Esophagus muscularis mucosa (tissue), 4 donors: ENCODE results near the gene XRN1. TPM values are rescaled to one million over a fixed set of nuclear protein-coding genes. Genes with fewer than 3 reads are reported as not detected.
"Not testable (repeated sequence)": the region's sequence is repeated elsewhere in the genome, so short reads cannot be mapped to it uniquely, and the experiment has no call there.

Experiments used
- DNase-seq: peaks from one replicate; pipeline ENCODE4 v3.0.0-alpha.2; 2017; ENCODE audit errors: extremely low spot score
- H3K27ac ChIP-seq, 4 donors: fragments of 200-600 bp; sonication (generic); replicated peaks in 1 of 4; 1 replicate in 3 of 4; 2 replicates in 1 of 4; pipeline ENCODE4 v1.5.1; 2016 to 2019; ENCODE audit warnings: mild to moderate bottlenecking in 1 of 4
- H3K27me3 ChIP-seq, 4 donors: fragments of 200-600 bp; sonication (generic); one replicate each; pipeline versions ENCODE4 v1.5.1 to v1.6.0; 2016 to 2019
- H3K36me3 ChIP-seq, 4 donors: fragments of 200-600 bp; sonication (generic); one replicate each; pipeline ENCODE4 v1.5.1; 2016 to 2019
- H3K4me1 ChIP-seq, 4 donors: fragments of 200-600 bp; sonication (generic); one replicate each; pipeline ENCODE4 v1.5.1; 2016 to 2019
- H3K4me3 ChIP-seq, 4 donors: fragments of 200-600 bp; sonication (generic); 1 replicate in 2 of 4; 2 replicates in 2 of 4; pipeline ENCODE4 v1.5.1; 2016 to 2019; ENCODE audit warnings: mild to moderate bottlenecking in 4 of 4, moderate library complexity in 1 of 4
- H3K9me3 ChIP-seq, 4 donors: fragments of 200-600 bp; sonication (generic); 1 replicate in 3 of 4; 2 replicates in 1 of 4; pipeline ENCODE4 v1.5.1; 2016 to 2019
- CTCF ChIP-seq, 3 experiments: fragments of 200-600 bp in 2 of 3; fragments of 450-650 bp in 1 of 3; sonication (generic) in 2 of 3; IDR thresholded peaks; one replicate each; pipeline ENCODE4 v1.5.1; 2017 to 2019; ENCODE audit warnings: antibody characterized with exemption in 3 of 3, mild to moderate bottlenecking in 2 of 3, moderate library complexity in 1 of 3
- EP300 ChIP-seq: sonication (generic); formaldehyde crosslinking; IDR thresholded peaks from one replicate; pipeline ENCODE4 v1.6.1; 2017; ENCODE audit warnings: antibody characterized with exemption
- POLR2A ChIP-seq: fragments of 450-650 bp; IDR thresholded peaks from one replicate; pipeline ENCODE4 v1.6.1; 2017; ENCODE audit warnings: antibody characterized with exemption, moderate library complexity, mild to moderate bottlenecking, low read depth
- POLR2AphosphoS5 ChIP-seq, 2 donors: sonication (generic); formaldehyde crosslinking; IDR thresholded peaks; one replicate each; pipeline ENCODE4 v1.6.1; 2017; ENCODE audit warnings: antibody characterized with exemption in 2 of 2
- WGBS: methylation state at CpG from one replicate; pipeline ENCODE4 v1.1.5; 2018; 5-methylcytosine and 5-hydroxymethylcytosine counted together
- intact Hi-C: fragments of 100-400 bp; cut with DNase I; formaldehyde crosslinking; loops from one replicate; pipeline ENCODE4 v1.15.1; 2023
- total RNA-seq, 4 donors: library from RNA; depleted of rRNA; stranded (reverse); fragments of >200 nt; gene quantifications; one replicate each; pipeline versions ENCODE4 v1.1.0 to v1.2.1, GENCODE V29; 2016

XRN1 gene
- total RNA-seq, 4 donors from 2014 or later: 31.4 to 40.7 (median 34.9) TPM

GRCh38 chr3:142356818-142357217 lies 91.0 kb downstream of the XRN1 start:
- Histone ChIP-seq H3K4me1 (no peaks in the 10 kb centered on the region), H3K36me3 (peaks cover 51 to 97% (median 75%) of the 10 kb centered on the region in 4 donors), H3K4me3 (no peak overlapping the region), H3K27ac (no peak overlapping the region), H3K27me3 (no peaks in the 10 kb centered on the region), H3K9me3 (no peaks in the 10 kb centered on the region)
- intact Hi-C loops: loop anchor here (10.0 kb wide), 1 partner anchor 58 kb away; no protein-coding TSS in a partner anchor
- no peak for DNase-seq
- WGBS: 85% methylated on average over 3 of the region's 3 CpGs
- TF ChIP-seq EP300 (no peak), POLR2A (no peak), POLR2AphosphoS5 (IDR thresholded peaks at IDR 0.05) (no peak), CTCF (IDR thresholded peaks at IDR 0.05) (no peak)

- DNase-seq: no peak
- H3K27ac ChIP-seq: no peak overlapping the region
- 98% methylated on average over 3 of the region's 3 CpGs for WGBS
- H3K4me1 ChIP-seq: no peaks in the 10 kb centered on the region
- TF ChIP-seq EP300 (no peak), POLR2AphosphoS5 (IDR thresholded peaks at IDR 0.05) (no peak), POLR2A (no peak), CTCF (IDR thresholded peaks at IDR 0.05) (no peak)
- H3K36me3 ChIP-seq: peaks cover 51 to 100% (median 71%) of the 10 kb centered on the region in 4 donors
- intact Hi-C loops: loop anchor here (10.0 kb wide), 1 partner anchor 59 kb away; no protein-coding TSS in a partner anchor
- no peaks in the 10 kb centered on the region for H3K9me3 ChIP-seq
- no peak overlapping the region for H3K4me3 ChIP-seq
- no peaks in the 10 kb centered on the region for H3K27me3 ChIP-seq
Observed at GRCh38 chr3:142355692-142356091, 92.1 kb downstream of the XRN1 start.

- Histone ChIP-seq H3K27ac (no peak overlapping the region), H3K9me3 (no peaks in the 10 kb centered on the region), H3K4me1 (no peaks in the 10 kb centered on the region), H3K4me3 (no peak overlapping the region), H3K36me3 (peaks cover 49 to 100% (median 68%) of the 10 kb centered on the region in 4 donors), H3K27me3 (no peaks in the 10 kb centered on the region)
- WGBS: 94% methylated on average over 5 of the region's 5 CpGs
- TF ChIP-seq POLR2AphosphoS5 (IDR thresholded peaks at IDR 0.05) (no peak), EP300 (no peak), CTCF (IDR thresholded peaks at IDR 0.05) (no peak), POLR2A (no peak)
- no peak for DNase-seq
- intact Hi-C loops: loop anchor here (10.0 kb wide), 1 partner anchor 61 kb away; no protein-coding TSS in a partner anchor
Observed at GRCh38 chr3:142354076-142354475, 93.8 kb downstream of the XRN1 start.

DNA sequence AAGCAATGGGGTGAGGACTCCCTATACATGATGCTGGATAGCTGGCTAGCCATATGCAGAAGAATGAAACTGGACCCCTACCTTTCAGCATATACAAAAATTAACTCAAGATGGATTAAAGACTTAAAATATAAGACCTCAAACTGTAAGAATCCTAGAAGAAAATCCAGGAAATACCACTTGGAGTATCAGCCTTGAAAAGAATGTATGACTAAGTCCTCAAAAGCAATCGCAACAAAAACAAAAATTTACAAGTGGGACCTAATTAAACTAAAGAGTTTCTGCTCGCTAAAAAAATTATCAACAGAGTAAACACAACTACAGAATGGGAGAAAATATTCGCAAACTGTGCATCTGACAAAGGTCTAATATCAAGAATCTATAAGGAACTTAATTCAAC lies 94.3 kb downstream of the XRN1 start:
- no peaks in the 10 kb centered on the region for H3K27me3 ChIP-seq
- intact Hi-C loops: loop anchor here (10.0 kb wide), 1 partner anchor 61 kb away; no protein-coding TSS in a partner anchor
- no peak overlapping the region for H3K4me3 ChIP-seq
- peaks cover 47 to 100% (median 69%) of the 10 kb centered on the region in 4 donors for H3K36me3 ChIP-seq
- no peak overlapping the region for H3K27ac ChIP-seq
- no peaks in the 10 kb centered on the region for H3K4me1 ChIP-seq
- no peak for DNase-seq
- WGBS: 96% methylated on average over 3 of the region's 3 CpGs
- no peaks in the 10 kb centered on the region for H3K9me3 ChIP-seq
- TF ChIP-seq EP300: no peak
- no peak for TF ChIP-seq CTCF (IDR thresholded peaks at IDR 0.05)
- no peak for TF ChIP-seq POLR2AphosphoS5 (IDR thresholded peaks at IDR 0.05)
- TF ChIP-seq POLR2A: no peak

DNA sequence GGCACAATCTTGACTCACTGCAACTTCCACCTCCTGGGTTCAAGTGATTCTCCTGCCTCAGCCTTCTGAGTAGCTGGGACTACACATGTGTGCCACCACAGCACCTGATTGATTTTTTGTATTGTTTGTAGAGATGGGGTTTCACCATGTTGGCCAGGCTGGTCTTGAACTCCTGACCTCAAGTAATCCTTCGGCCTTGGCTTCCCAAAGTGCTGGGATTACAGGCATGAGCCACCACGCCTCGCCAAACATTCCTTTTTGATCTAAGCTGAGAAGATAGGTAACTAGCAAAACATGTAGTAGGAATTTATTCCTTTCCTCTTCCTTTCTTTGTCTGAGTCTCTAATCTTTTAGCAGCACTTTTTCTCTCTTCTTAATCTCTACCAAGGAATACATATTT lies 95.1 kb downstream of the XRN1 start:
- peaks cover 38 to 97% (median 69%) of the 10 kb centered on the region in 4 donors for H3K36me3 ChIP-seq
- not testable (repeated sequence) for H3K4me1 ChIP-seq, H3K4me3 ChIP-seq, H3K9me3 ChIP-seq, H3K27ac ChIP-seq, DNase-seq, H3K27me3 ChIP-seq
- WGBS: 99% methylated on average over 3 of the region's 3 CpGs
- intact Hi-C loops: loop anchor here (10.0 kb wide), 1 partner anchor 62 kb away; no protein-coding TSS in a partner anchor
